ENCODE results near the gene TBXA2R.
"Not testable (repeated sequence)": the region's sequence is repeated elsewhere in the genome, so short reads cannot be mapped to it uniquely, and the experiment has no call there.

Gene TBXA2R

GRCh38 chr19:3638208-3639193 is 31.8 kb upstream of the TBXA2R start:
- DNase-seq, result no peak

- no peak for DNase-seq
Measured at GRCh38 chr19:3637621-3638020, 30.9 kb upstream of the TBXA2R start.

DNA sequence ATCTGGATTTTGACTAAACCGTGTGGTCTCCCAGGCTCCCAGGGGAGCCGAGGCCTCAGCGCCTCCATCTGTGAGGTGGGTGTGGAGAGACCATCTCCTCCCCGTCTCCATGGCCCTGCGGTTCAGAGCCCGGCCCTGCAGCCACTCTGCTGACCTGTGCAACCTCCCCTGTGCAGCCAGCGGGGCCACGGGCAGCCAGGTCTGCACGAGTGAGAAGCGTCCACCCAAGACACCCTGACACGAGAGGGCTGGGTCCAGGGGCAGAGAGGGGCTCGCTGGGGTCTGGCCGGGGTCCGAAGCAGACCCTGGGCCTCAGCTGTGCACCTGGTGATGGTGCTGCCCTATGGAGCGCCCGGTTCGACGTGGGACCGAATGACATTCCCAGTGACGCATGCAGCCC is 30.3 kb upstream of the TBXA2R start:
- DNase-seq, result no peak

GRCh38 chr19:3636506-3636905 is 29.8 kb upstream of the TBXA2R start:
- no peak for DNase-seq

- DNase-seq, result no peak
Measured at GRCh38 chr19:3634496-3635045, 27.9 kb upstream of the TBXA2R start.

DNA sequence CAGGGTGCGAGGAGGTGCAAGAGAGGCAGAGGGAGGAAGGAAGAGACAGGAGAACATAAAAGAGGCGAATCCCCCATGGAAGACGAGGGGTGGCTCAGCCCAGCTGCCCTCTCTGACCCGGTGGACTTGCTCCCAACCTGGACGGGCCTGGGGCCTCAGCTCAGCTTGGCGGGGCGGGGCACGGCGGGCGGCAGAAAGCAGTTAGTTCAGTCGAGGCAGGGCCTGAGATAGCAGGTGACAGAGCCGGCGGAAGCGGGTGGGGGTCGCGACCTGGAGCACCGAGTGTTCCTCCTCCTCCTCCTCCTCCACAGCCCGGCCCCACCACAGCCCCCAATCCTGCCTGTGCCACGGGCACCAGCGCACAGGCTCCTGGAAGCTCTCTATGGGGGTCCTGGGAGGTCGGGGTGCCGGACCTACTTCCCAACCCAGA is 26.9 kb upstream of the TBXA2R start:
- no peak for DNase-seq

DNA sequence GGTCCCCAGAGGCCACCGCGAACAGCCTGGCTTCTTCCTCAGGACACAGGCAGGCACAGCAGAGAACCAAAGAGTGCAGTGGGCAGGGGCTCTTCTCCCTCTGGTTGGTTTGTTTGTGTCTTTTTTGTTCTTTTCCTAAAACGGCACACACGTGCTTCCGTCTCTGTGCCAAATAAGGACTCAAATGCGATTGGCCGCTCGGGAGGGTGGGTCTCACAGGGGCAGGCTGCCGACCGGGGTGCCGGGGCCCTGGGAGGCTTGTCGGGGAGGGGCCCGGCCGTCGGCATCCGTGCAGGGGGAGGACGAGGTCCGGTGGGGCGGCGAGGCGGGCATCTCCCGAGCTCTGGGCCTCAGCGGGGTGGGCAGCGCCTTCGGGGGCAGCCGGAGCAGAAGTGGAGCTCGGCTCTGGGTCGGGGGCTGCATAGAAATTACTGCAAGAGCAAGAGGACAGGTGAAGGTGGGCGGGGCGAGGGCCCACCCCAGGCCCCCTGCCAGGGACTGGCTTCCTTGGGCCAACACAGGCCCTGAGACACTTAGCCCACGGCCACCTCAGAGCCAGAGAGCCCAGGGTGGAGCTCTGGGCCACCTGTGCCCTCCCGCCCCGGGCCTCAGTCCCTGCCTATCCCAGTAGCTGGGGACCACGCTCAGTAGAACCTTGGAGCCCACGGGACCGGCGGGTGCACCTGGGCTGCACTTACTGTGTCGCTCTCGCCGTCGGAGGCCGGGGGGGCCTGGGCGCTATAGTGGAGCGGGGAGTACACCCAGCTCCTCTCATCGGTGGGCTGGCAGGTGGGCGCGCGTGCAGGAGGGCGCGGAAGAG is 26.3 kb upstream of the TBXA2R start:
- no peak for DNase-seq

DNA sequence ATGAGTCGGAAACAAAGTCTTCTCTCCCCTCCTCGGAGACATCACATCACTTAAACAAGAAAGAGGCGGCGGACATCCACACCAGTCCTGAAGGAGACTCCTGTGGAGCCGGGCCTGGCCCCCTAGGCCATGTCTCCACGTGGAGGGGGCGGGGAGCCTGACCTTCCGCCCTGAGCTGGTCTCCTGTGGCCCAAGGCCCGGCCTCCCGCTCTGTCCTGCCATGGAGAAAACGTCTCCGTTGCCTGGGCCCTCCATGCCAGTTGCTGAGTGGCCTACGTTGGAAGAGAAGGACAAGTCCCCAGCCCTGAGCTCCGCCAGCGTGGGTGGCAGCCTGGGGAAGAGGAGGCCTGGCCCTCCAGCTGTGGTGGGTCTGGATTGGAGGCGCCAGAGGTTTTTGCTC is 25.4 kb upstream of the TBXA2R start:
- DNase-seq, result no peak

DNA sequence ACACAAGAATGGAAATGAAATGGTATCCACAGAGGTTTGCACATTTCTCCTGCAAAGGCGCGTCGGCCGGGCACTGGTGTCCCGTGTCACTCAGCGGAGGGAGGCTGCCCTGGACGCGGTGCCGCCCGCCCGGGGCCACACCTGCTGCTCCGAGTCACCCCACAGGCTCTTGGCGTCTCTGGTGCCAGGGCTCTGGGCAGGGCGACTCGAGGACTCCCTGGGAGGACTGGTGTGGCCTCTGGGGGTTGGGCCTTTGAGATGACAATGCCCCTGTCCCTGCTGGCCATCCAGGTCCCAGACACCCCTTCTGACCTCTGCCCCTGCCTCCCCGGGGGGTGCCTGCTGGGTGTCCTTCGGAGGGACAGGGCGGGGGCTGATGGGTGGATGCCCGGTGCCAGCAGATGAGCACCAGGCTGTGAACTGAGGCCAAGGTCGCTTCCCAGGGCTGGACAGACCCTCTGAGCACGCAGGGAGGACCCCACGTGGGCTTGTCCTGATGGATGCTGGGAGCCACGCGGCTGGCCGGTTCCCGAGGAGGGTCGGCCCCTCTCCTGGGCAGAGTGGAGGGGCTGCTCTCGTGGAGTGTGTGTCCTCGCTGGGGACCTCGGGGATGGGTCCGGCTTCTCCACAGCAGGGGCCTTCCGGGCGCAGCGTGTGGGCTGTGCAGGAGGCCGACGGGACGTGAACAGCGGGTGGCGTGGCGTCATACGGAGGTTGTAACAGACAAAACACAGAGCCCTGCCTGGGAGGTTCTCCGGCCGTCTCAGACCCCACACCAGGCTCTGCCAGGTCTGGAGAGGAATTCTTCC is 24.6 kb upstream of the TBXA2R start:
- DNase-seq, result no peak

DNA sequence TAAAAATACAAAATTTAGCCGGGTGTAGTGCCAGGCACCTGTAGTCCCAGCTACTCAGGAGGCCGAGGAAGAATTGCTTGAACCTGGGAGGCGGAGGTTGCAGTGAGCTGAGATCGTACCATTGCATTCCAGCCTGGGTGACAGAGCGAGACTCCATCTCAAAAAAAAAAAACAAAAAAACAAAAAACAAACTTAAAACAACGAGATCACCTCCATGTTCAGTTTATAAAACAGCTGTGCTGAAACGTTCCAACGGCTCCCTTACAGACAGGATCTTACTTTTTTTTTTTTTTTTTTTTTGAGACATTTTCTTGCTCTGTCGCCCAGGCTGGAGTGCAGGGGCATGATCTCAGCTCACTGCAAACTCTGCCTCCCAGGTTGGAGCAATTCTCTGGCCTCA is 22.1 kb upstream of the TBXA2R start:
- DNase-seq, result not testable (repeated sequence)

- DNase-seq, result no peak
Measured at GRCh38 chr19:3627351-3627723, 20.7 kb upstream of the TBXA2R start.

- peak; percentile 98 for DNase-seq
Measured at GRCh38 chr19:3626473-3627350, 20.0 kb upstream of the TBXA2R start, which contains the start of gene CACTIN. Gene CACTIN, minus strand, starts transcription at chr19:3626790. Its CDS starts 28 bp downstream, at chr19:3626762.

DNA sequence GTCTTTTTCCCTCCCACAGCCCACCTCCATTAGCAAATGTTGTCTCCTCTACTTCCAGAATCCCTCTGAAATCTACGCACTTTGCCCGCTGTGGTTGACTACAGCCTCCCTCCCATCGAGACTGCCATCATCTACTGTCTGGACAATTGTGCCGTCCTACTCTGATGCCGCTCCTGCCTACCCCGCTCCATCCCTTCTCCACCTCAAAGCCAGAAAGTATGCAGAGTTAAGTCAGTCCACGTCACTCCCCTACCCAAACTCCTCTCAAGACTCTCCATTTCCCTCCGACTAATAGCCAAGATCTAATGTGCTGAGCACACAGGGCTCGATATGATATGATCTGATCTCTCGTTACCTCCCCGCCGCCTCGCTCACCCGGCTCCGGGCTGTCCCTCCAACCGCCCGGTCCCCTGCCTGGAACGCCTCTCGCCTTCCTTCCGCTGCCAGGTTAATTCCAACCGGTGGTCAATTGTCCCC is 19.4 kb upstream of the TBXA2R start:
- DNase-seq, result no peak

- no peak for DNase-seq
Measured at GRCh38 chr19:3623716-3624115, 17.0 kb upstream of the TBXA2R start.

GRCh38 chr19:3622224-3622623 is 15.5 kb upstream of the TBXA2R start:
- no peak for DNase-seq

DNA sequence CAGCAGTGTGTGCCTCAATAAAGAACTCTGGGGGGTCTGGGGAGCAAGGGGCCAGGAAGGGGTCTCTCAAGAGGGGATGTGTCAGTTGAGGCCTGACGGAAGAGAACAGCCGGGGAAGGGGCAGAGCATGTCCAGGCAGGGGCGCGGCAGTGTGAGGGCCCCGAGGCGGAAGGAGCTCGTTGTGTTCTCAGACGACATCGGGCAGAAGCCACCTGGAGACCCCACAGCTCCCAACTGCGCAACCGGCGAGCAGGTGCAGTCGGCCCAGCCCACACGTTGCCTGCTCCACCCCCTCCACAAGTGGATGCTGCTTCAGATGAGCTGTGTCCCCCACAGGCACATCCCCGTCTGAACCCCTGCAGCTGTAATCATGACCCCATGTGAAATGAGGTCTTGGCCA is 15.0 kb upstream of the TBXA2R start:
- no peak for DNase-seq

DNA sequence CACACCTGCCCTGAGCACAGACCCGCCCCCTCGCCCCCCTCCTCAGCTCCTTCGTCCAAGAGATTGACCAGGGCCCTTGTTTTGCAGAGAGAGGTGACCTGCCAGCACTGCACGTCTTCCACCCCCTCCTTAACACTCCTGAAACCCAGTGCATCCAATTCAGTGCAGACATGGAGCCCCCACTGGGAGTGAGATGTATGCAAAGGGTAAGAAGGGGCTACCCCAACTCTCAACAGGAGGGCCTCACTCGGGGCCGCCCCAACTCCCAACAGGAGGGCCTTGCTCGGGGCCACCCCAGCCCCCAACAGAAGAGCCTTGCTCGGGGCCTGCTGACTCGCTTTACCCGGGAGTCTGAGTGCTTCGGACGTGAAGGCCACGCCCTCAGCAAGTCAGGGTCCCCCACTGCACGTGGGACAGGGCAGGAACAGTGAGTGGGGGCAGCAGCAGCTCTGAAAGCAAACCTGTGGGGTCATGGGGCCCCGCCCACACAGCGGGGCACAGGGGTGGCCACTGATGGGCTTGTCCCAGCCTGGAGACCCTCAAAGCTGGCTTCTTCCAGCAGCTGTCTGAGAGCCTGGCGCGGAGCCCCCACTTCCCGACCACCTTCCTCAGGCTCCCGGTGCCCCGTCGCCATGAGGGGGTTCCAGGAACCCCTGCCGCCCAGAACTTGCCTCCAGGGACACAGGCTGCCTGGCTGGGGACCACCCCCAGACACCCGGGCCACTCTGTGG is 14.3 kb upstream of the TBXA2R start:
- DNase-seq, result no peak

DNA sequence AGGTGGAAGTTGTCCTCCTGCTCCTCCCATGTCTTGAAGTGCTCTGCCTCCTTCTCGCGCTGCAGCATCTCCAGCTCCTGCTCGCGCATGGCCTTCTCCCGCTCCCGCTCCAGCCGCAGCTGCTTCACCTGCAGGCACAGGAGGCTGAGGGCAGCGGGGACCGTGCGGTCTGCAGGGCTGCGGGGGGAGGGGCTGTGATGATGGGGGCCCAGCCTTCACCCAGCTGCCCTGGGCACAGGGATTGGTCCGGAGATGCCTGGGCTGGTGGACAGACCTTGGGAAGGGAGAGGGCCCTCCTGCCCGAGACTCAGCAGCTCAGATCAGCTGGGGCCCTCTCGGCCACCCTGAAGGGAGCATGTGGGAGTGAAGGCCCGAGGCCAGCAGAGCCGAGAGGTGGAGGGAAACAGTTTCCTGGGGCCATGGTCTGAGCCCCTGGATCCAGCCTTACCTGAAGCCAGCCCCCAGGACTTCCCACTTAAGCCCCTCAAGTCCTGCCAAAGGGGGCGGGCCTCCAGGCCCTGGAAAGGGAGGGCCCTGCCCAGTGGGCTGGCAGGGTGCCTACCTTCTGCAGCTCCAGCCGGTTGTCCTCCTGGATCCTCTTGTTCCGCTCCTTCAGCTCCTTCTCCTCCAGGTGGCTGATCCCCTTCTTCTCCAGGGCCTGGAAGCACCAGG is 13.6 kb upstream of the TBXA2R start:
- no peak for DNase-seq

DNA sequence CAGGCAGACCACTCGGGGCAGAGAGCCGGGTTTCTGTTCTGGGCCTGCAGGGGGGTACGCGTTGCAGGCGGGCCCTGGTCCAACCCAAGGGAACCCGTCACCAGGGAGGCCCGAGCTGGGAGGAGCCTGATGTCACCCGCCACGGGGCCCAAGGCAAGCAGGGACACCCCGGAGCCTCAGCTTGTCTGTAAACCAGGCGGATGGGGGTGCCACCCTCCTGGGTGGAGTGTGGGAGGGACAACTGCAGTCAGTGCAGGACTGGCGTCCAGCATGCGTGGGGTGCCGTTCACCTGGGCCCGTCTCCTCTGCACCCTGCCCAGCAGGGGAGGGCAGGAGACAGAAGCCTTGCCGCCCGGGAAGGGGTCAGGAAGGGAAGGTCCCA is 12.9 kb upstream of the TBXA2R start:
- DNase-seq, result no peak
